Measurements from ENCODE around the gene FBXL3.
"Not testable (repeated sequence)": the region's sequence is repeated elsewhere in the genome, so short reads cannot be mapped to it uniquely, and the experiment has no call there.

Gene FBXL3

DNA sequence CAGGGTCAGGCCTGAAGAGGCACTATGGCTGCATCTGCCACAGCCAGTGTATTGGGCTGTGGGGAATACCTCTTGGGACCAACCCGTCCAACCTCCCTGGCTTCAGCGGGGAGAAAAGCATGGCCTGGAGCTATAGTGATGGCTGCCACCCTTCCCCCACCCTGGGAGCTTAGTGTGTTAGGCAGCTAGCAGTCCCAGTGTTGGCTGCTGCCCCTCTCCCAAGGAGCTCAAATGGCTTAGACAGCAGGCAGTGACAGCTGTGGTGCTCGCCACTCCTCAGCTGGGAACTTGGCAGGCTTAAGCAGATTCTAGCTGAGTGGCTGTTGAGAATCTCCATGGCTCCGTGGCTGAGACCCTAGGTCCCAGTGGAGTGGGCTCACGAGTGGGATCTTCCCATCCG, 58.9 kb downstream of the FBXL3 start:
- no peak overlapping the region for H3K4me2 ChIP-seq (ENCODE audit: low read length)

GRCh38 chr13:76967031-76967430, 59.9 kb downstream of the FBXL3 start:
- H3K79me2 ChIP-seq (ENCODE audit: control insufficient read depth, low read length), result no peaks in the 10 kb centered on the region
- H3K36me3 ChIP-seq (ENCODE audit: control insufficient read depth, low read length), result no peaks in the 10 kb centered on the region
- H3K9me2 ChIP-seq (replicated peaks; ENCODE audit: control insufficient read depth, low read length), result no peaks in the 10 kb centered on the region
- H4K20me1 ChIP-seq (ENCODE audit: control insufficient read depth, insufficient read depth, low read depth, low read length), result no peaks in the 10 kb centered on the region
- no peaks in the 10 kb centered on the region for H3K9me3 ChIP-seq (ENCODE audit: control insufficient read depth, insufficient read depth, low read length)
- no peak overlapping the region for H3K4me2 ChIP-seq (ENCODE audit: low read length)
- H3K4me1 ChIP-seq (ENCODE audit: control insufficient read depth, low read length), result no peaks in the 10 kb centered on the region
- TF ChIP-seq EZH2phosphoT487 (IDR thresholded peaks at IDR 0.05; ENCODE audit: borderline replicate concordance, low read length) (no peak), CTCF (IDR thresholded peaks at IDR 0.05; ENCODE audit: low read depth, low read length, poor library complexity, severe bottlenecking) (no peak)
- H3K27me3 ChIP-seq (ENCODE audit: control insufficient read depth, low read length), result peaks cover 4% of the 10 kb centered on the region
- H3F3A ChIP-seq (ENCODE audit: control insufficient read depth, insufficient read depth), result no peaks in the 10 kb centered on the region
- H3K4me3 ChIP-seq (ENCODE audit: low read length), result no peak overlapping the region
- no peak overlapping the region for H3K27ac ChIP-seq (ENCODE audit: low read depth, low read length)

More for the DNA sequence above, 58.9 kb downstream of the FBXL3 start:
- Histone ChIP-seq H3K27ac (ENCODE audit: low read depth, low read length) (no peak overlapping the region), H3K9me3 (ENCODE audit: control insufficient read depth, insufficient read depth, low read length) (no peaks in the 10 kb centered on the region), H3K27me3 (ENCODE audit: control insufficient read depth, low read length) (peaks cover 9% of the 10 kb centered on the region), H3K4me1 (ENCODE audit: control insufficient read depth, low read length) (no peaks in the 10 kb centered on the region), H3K36me3 (ENCODE audit: control insufficient read depth, low read length) (no peaks in the 10 kb centered on the region), H3F3A (ENCODE audit: control insufficient read depth, insufficient read depth) (no peaks in the 10 kb centered on the region), H3K4me3 (ENCODE audit: low read length) (no peak overlapping the region), H3K79me2 (ENCODE audit: control insufficient read depth, low read length) (no peaks in the 10 kb centered on the region), H3K9me2 (replicated peaks; ENCODE audit: control insufficient read depth, low read length) (no peaks in the 10 kb centered on the region), H4K20me1 (ENCODE audit: control insufficient read depth, insufficient read depth, low read depth, low read length) (no peaks in the 10 kb centered on the region)
- no peak for TF ChIP-seq CTCF (IDR thresholded peaks at IDR 0.05; ENCODE audit: low read depth, low read length, poor library complexity, severe bottlenecking)
- no peak for TF ChIP-seq EZH2phosphoT487 (IDR thresholded peaks at IDR 0.05; ENCODE audit: borderline replicate concordance, low read length)

DNA sequence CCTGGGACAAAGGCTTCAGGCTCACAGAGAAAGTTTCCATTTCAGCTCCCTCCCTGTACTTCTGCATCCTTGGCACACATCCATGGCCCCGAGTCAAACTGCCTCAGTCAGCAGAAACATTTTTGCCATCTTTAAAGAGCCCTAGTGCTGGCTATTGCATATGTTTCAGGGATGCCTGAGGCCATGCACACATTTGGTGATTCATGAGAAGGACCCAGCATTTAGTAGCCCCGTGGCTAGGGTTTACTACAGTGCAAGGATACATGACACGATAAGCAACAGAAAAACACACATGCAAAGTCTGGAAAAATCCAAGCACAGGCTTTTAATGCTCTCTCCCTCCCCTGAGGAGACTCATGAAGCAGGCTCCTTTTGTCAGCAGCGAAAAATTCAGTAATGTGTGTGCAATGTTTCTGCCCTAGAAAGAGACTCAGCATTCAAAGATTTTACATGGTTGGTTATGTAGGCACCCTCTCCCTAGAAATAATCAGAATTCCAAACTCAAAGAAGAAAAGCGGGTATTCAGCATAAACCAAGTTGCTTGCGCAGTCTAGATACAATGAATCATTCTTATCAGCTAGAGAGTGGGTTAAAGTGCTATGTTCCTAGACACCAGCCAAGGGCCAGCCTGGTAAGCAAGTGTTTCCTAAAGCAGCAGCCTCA, 61.1 kb downstream of the FBXL3 start:
- H3F3A ChIP-seq (ENCODE audit: control insufficient read depth, insufficient read depth), result no peaks in the 10 kb centered on the region
- no peaks in the 10 kb centered on the region for H3K9me3 ChIP-seq (ENCODE audit: control insufficient read depth, insufficient read depth, low read length)
- H3K79me2 ChIP-seq (ENCODE audit: control insufficient read depth, low read length), result no peaks in the 10 kb centered on the region
- no peaks in the 10 kb centered on the region for H3K36me3 ChIP-seq (ENCODE audit: control insufficient read depth, low read length)
- TF ChIP-seq CTCF (IDR thresholded peaks at IDR 0.05; ENCODE audit: low read depth, low read length, poor library complexity, severe bottlenecking), result no peak
- TF ChIP-seq EZH2phosphoT487 (IDR thresholded peaks at IDR 0.05; ENCODE audit: borderline replicate concordance, low read length), result no peak
- H3K27me3 ChIP-seq (ENCODE audit: control insufficient read depth, low read length), result peaks cover 4% of the 10 kb centered on the region
- H3K4me3 ChIP-seq (ENCODE audit: low read length), result no peak overlapping the region
- no peak overlapping the region for H3K4me2 ChIP-seq (ENCODE audit: low read length)
- H3K27ac ChIP-seq (ENCODE audit: low read depth, low read length), result no peak overlapping the region
- H3K9me2 ChIP-seq (replicated peaks; ENCODE audit: control insufficient read depth, low read length), result no peaks in the 10 kb centered on the region
- H4K20me1 ChIP-seq (ENCODE audit: control insufficient read depth, insufficient read depth, low read depth, low read length), result no peaks in the 10 kb centered on the region
- no peaks in the 10 kb centered on the region for H3K4me1 ChIP-seq (ENCODE audit: control insufficient read depth, low read length)

DNA sequence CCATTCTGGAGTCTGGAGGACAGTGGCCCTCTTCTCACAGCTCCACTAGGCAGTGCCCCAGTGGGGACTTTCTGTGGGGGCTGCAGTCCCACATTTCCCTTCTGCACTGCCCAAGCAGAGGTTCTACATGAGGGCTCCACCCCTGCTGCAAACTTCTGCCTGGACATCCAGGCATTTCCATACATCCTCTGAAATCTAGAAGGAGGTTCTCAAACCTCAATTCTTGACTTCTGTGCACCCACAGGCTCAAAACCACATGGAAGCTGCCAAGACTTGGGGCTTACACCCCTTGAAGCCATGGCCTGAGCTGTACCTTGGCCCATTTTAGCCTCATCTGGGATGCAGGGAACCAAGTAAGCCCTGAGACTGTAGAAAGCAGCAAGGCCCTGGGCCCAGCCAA, 67.2 kb downstream of the FBXL3 start:
- H4K20me1 ChIP-seq (ENCODE audit: control insufficient read depth, insufficient read depth, low read depth, low read length); H3F3A ChIP-seq (ENCODE audit: control insufficient read depth, insufficient read depth); H3K4me3 ChIP-seq (ENCODE audit: low read length); H3K36me3 ChIP-seq (ENCODE audit: control insufficient read depth, low read length); H3K27me3 ChIP-seq (ENCODE audit: control insufficient read depth, low read length); H3K9me2 ChIP-seq (replicated peaks; ENCODE audit: control insufficient read depth, low read length); H3K79me2 ChIP-seq (ENCODE audit: control insufficient read depth, low read length); H3K27ac ChIP-seq (ENCODE audit: low read depth, low read length); H3K4me2 ChIP-seq (ENCODE audit: low read length); H3K4me1 ChIP-seq (ENCODE audit: control insufficient read depth, low read length): not testable (repeated sequence)
- peaks cover 24% of the 10 kb centered on the region for H3K9me3 ChIP-seq (ENCODE audit: control insufficient read depth, insufficient read depth, low read length)
